HEK293T (cell line): ENCODE results near the gene PGAP2.

Experiments
- CTCF ChIA-PET: fragments of 350-600 bp; formaldehyde crosslinking; extraction: SDS; loops from one replicate; lab custom pipeline; 2021; ENCODE audit warnings: antibody characterized with exemption, inconsistent platforms; lab: Yijun Ruan, JAX
- POLR2A ChIA-PET: fragments of 350-600 bp; formaldehyde crosslinking; extraction: SDS; loops from one replicate; lab custom pipeline; 2020; ENCODE audit warnings: antibody characterized with exemption, inconsistent platforms; lab: Yijun Ruan, JAX
- DNase-seq: peaks from one replicate; pipeline ENCODE4 v3.0.0; 2012; ENCODE audit warnings: mixed read lengths; ENCODE audit errors: extremely low spot score
- ARNT ChIP-seq: fragments of 450-650 bp; IDR thresholded peaks from 2 replicates; pipeline ENCODE4 v1.6.1; 2017; ENCODE audit warnings: mild to moderate bottlenecking
- BHLHE40 ChIP-seq: fragments of 450-650 bp; IDR thresholded peaks from 2 replicates; pipeline ENCODE4 v1.6.1; 2016; ENCODE audit warnings: mild to moderate bottlenecking, moderate library complexity, borderline replicate concordance
- CTBP1 ChIP-seq: fragments of 450-650 bp; IDR thresholded peaks from 2 replicates; pipeline ENCODE4 v1.6.1; 2016; ENCODE audit warnings: borderline replicate concordance
- ELF4 ChIP-seq: fragments of 450-650 bp; IDR thresholded peaks from 2 replicates; pipeline ENCODE4 v1.6.1; 2017; ENCODE audit warnings: antibody characterized with exemption
- FOXA1 ChIP-seq: fragments of 450-650 bp; IDR thresholded peaks from 2 replicates; pipeline ENCODE4 v1.6.1; 2016; ENCODE audit warnings: mild to moderate bottlenecking
- FOXK2 ChIP-seq: fragments of 450-650 bp; IDR thresholded peaks from 2 replicates; pipeline ENCODE4 v1.6.1; 2016; ENCODE audit warnings: mild to moderate bottlenecking
- FOXM1 ChIP-seq: fragments of 450-650 bp; IDR thresholded peaks from 2 replicates; pipeline ENCODE4 v1.6.1; 2017; ENCODE audit warnings: mild to moderate bottlenecking, borderline replicate concordance
- HDGF ChIP-seq: fragments of 450-650 bp; IDR thresholded peaks from 2 replicates; pipeline ENCODE4 v1.6.1; 2017; ENCODE audit warnings: antibody characterized with exemption, borderline replicate concordance
- L3MBTL2 ChIP-seq: fragments of 450-650 bp; conservative IDR thresholded peaks from 2 replicates; pipeline ENCODE4 v1.6.1; 2016; ENCODE audit warnings: mild to moderate bottlenecking
- LEF1 ChIP-seq: fragments of 450-650 bp; IDR thresholded peaks from 2 replicates; pipeline ENCODE4 v1.6.1; 2017; ENCODE audit warnings: mild to moderate bottlenecking, borderline replicate concordance
- NFRKB ChIP-seq: fragments of 450-650 bp; IDR thresholded peaks from 2 replicates; pipeline ENCODE4 v1.6.1; 2016; ENCODE audit warnings: mild to moderate bottlenecking, moderate library complexity
- SP1 ChIP-seq: fragments of 450-650 bp; IDR thresholded peaks from 2 replicates; pipeline ENCODE4 v1.6.1; 2017
- SUZ12 ChIP-seq: fragments of 450-650 bp; IDR thresholded peaks from 2 replicates; pipeline ENCODE4 v1.6.1; 2016; ENCODE audit warnings: mild to moderate bottlenecking
- TARDBP ChIP-seq: fragments of 450-650 bp; IDR thresholded peaks from 2 replicates; pipeline ENCODE4 v1.6.1; 2016
- ZNF384 ChIP-seq: fragments of 450-650 bp; IDR thresholded peaks from 2 replicates; pipeline ENCODE4 v1.6.1; 2016
- TF ChIP-seq, protein P1 (sequence below): fragments of 450-650 bp; IDR thresholded peaks from 2 replicates; pipeline ENCODE4 v1.6.1; 2016

The PGAP2 gene

DNA sequence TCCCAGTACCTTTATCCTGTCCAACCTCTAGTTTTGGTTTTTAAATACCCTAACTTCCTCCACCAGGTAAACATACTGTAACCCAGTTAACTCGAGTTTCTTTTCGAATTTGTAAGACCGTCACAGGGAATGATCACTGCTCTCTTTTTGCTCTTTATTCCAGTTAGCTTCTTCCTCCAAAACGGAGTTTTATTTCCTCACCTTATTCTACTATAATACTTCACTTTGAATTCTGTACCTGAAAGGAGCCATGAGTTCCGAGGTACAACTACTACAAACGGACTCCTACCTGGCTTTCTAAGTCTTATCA is 12.4 kb upstream of the PGAP2 start:
- CTCF ChIA-PET = no interaction called here
- TF ChIP-seq SUZ12 (no peak), LEF1 (no peak), FOXA1 (no peak), NFRKB (no peak), ZNF384 (no peak), CTBP1 (no peak), SP1 (no peak), BHLHE40 (no peak), HDGF (no peak), FOXM1 (no peak), ARNT (no peak), L3MBTL2 (no peak), FOXK2 (no peak), ELF4 (no peak), TARDBP (no peak)
- TF ChIP-seq, protein P1, sequence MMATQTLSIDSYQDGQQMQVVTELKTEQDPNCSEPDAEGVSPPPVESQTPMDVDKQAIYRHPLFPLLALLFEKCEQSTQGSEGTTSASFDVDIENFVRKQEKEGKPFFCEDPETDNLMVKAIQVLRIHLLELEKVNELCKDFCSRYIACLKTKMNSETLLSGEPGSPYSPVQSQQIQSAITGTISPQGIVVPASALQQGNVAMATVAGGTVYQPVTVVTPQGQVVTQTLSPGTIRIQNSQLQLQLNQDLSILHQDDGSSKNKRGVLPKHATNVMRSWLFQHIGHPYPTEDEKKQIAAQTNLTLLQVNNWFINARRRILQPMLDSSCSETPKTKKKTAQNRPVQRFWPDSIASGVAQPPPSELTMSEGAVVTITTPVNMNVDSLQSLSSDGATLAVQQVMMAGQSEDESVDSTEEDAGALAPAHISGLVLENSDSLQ = no peak
- POLR2A ChIA-PET = no interaction called here
- no peak for DNase-seq

DNA sequence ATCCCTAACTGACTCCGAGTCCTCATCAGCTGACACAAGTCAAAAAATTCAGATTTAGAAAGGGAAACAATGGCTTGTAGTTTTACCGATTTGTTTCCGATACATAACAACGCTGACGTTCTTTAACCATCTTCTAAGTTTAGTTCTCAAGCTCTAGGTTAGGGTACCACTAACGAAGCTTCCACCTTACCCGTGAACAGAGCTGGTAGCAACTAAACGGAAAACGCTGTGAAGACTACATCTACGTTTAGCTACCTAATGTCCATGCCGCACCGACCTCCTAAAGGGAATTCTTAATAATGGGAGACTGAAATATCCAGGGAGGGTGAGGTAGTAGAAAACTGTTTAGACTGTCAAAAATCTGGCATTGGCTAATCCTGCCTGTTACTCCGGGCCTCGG is 12.0 kb upstream of the PGAP2 start:
- ChIA-PET POLR2A (no interaction called here), CTCF (no interaction called here)
- TF ChIP-seq SP1 = no peak
- no peak for TF ChIP-seq FOXK2
- no peak for TF ChIP-seq NFRKB
- no peak for TF ChIP-seq CTBP1
- no peak for TF ChIP-seq BHLHE40
- no peak for DNase-seq

DNA sequence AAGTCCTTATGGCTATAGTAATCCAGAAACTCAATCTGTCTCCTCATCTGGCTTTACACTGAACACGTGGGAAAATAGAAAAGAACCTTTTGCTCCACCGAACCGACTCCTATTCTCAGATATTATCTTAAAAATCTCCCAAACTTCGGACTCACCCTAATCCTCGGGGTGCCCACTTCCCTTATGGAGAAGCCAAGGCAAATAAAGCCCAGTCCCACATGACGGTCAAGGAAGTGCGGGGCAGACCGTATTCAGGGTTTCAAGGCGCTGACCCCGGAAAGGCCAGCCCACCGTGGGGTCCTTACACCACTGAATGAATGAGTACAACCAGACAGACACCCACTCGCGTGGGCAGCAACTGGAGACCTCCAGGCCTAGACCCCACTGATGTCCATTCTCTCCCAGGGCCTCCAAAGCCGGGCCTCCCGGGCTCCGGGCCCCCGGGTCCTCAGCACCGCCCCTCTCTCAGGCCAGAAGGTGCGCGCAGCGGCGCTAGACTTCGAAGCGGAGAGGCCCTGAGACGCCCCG is 11.5 kb upstream of the PGAP2 start:
- ChIA-PET POLR2A (interaction anchor here (3.6 kb wide), 1 partner anchor 12 kb away, joined by 28 read pairs; the partner anchor contains the start of gene PGAP2), CTCF (no interaction called here)
- peak; percentile 54 for DNase-seq
- TF ChIP-seq, protein P1 = no peak
- peak; percentile 51; the same call in 1 of the 2 replicates for TF ChIP-seq L3MBTL2

DNA sequence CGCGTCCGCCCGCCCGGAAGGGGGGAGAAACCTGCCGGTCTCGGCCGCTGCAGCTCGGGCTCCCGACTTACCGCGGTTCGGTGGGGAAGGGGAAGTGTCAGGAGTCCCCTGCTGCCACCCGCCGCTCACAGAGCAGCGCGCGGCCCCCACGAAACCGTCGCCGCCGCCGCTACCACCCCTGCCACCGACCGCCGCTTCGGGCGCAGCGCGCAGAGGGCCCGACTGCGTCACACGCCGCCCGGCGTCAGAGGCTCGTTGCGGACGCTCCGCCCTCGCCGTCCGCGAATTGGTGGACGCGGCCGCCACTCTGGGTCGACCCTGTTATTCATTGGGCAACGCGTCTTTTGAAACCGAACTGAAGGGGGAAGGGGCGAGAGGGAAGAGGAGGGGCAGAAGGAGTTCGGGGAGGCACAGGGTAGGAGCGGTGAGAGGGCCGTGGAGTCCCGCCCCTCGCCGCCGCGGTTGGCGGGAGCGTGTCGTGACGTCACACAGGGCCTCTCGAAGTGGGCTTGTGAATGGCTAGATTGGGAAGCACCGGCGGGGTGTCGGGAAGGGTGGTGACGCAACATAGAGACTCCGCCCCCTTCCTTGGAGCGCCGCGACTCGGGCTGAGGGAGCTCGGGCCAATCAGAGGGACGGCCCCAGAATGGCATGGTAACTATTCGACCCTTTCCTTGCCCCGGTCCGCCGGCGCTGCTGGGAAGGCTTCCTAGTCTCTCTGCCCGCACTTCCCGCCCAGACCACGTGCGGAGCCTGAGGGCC is 10.8 kb upstream of the PGAP2 start, which contains the start of gene NUP98:
Gene NUP98 (minus strand): TSS at position 226 of the 762 bp plus-strand sequence. CDS start 15,437 bp downstream, outside the sequence.
- TF ChIP-seq ARNT (no peak), FOXM1 (peak; percentile 90), ZNF384 (no peak), FOXK2 (no peak), NFRKB (no peak), SP1 (no peak), HDGF (no peak), BHLHE40 (no peak), ELF4 (0 out of 2 replicates have a peak, but pooled peaks have one; percentile 13), SUZ12 (no peak), CTBP1 (no peak), L3MBTL2 (no peak), TARDBP (peak; percentile 20; the same call in 1 of the 2 replicates)
- TF ChIP-seq, protein P1 = peak; percentile 100
- ChIA-PET CTCF (no interaction called here), POLR2A (interaction anchor here (0.7 to 3.6 kb wide), 6 partner anchors 11 to 275 kb away, joined by 3 to 28 read pairs (median 3); partner anchors contain the start of genes PGAP2 and STIM1)
- DNase-seq = peak; percentile 98

DNA sequence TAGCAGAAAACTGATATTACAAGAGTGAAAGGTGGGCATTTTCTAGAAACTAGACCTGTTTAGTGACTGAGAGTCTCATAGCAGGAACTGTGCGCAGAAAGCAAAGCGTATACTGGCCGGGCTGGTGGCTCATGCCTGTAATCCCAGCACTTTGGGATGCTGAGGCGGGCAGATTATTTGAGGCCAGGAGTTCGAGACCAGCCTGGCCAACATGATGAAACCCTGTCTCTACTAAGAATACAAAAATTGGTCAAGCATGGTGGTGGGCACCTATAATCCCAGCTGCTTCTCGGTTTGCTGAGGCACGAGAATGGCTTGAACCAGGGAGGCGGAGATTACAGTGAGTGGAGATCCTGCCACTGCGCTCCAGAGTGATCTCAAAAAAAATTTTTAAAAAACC is 9.2 kb upstream of the PGAP2 start:
- ChIA-PET POLR2A (interaction anchor here (3.6 kb wide), 1 partner anchor 9 kb away, joined by 28 read pairs; the partner anchor contains the start of gene PGAP2), CTCF (interaction anchor here (1.5 kb wide), 1 partner anchor 9 kb away, joined by 4 read pairs; the partner anchor contains the start of gene PGAP2)
- DNase-seq = no peak
- TF ChIP-seq NFRKB (no peak), ARNT (no peak), TARDBP (no peak), CTBP1 (no peak), ZNF384 (no peak), HDGF (no peak), L3MBTL2 (no peak), FOXK2 (no peak), FOXM1 (no peak), SUZ12 (no peak)

DNA sequence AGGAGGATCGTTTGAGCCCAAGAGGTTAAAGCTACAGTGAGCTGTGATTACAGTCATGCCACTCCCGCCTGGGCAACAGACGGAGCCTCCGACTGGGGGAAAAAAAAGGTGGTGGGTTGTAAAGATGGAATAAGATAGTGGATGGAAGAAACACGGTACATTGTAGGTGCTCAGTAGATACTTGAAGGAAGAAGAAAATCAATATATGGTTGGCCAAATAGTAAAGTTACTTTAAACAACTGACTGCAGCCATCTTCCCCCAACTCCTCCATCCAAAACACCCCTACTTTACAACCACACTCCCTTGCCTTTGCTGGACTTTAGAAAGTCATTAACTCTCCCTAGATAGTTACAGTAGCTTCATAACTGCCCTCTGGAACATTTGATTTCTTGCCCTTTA is 8.5 kb upstream of the PGAP2 start:
- TF ChIP-seq FOXA1 = no peak
- no peak for TF ChIP-seq LEF1
- TF ChIP-seq CTBP1 = no peak
- TF ChIP-seq FOXK2 = no peak
- no peak for TF ChIP-seq SUZ12
- TF ChIP-seq, protein P1 = no peak
- TF ChIP-seq SP1 = no peak
- no peak for TF ChIP-seq L3MBTL2
- TF ChIP-seq FOXM1 = no peak
- TF ChIP-seq HDGF = no peak
- ChIA-PET CTCF (interaction anchor here (1.5 kb wide), 1 partner anchor 8 kb away, joined by 4 read pairs; the partner anchor contains the start of gene PGAP2), POLR2A (interaction anchor here (3.6 kb wide), 1 partner anchor 9 kb away, joined by 28 read pairs; the partner anchor contains the start of gene PGAP2)
- DNase-seq = no peak
